Measurements from ENCODE around the gene RNF214.
A peak's percentile ranks its signal among the peaks of the same experiment; 100 is the strongest.
"Not testable (repeated sequence)": the region's sequence is repeated elsewhere in the genome, so short reads cannot be mapped to it uniquely, and the experiment has no call there.

Gene RNF214

GRCh38 chr11:117232092-117232878, at the start of gene RNF214:
TSS of gene RNF214 (plus strand) at chr11:117232671. CDS start at chr11:117234273, 1,602 bp downstream.
- Histone ChIP-seq H3K27me3 (ENCODE audit: low read depth, low read length) (no peaks in the 10 kb centered on the region), H3K4me1 (ENCODE audit: control insufficient read depth in 1 of 2, insufficient read depth in 2 of 2, low read length in 2 of 2) (peaks cover 20 to 35% of the 10 kb centered on the region in 2 donors), H3K9me3 (ENCODE audit: control insufficient read depth in 1 of 2, low read length in 2 of 2) (no peaks in the 10 kb centered on the region), H3K27ac (ENCODE audit: low read length) (peak within 1 kb of the TSS; percentile 94), H3K36me3 (ENCODE audit: control insufficient read depth in 1 of 2, insufficient read depth in 2 of 2, low read length in 2 of 2) (peaks cover 25 to 31% of the 10 kb centered on the region in 2 donors), H3K4me3 (ENCODE audit: low read depth in 1 of 2, low read length in 2 of 2) (peak within 1 kb of the TSS; percentile 80 to 86)

- peaks cover 6 to 22% of the 10 kb centered on the region in 2 donors for H3K4me1 ChIP-seq (ENCODE audit: control insufficient read depth in 1 of 2, insufficient read depth in 2 of 2, low read length in 2 of 2)
- not testable (repeated sequence) for H3K4me3 ChIP-seq (ENCODE audit: low read depth in 1 of 2, low read length in 2 of 2); H3K27me3 ChIP-seq (ENCODE audit: low read depth, low read length); H3K9me3 ChIP-seq (ENCODE audit: control insufficient read depth in 1 of 2, low read length in 2 of 2); H3K27ac ChIP-seq (ENCODE audit: low read length)
- peaks cover 11 to 45% of the 10 kb centered on the region in 2 donors for H3K36me3 ChIP-seq (ENCODE audit: control insufficient read depth in 1 of 2, insufficient read depth in 2 of 2, low read length in 2 of 2)
Measured at GRCh38 chr11:117183178-117183577, 49.3 kb upstream of the RNF214 start.

- peaks cover 16 to 52% of the 10 kb centered on the region in 2 donors for H3K36me3 ChIP-seq (ENCODE audit: control insufficient read depth in 1 of 2, insufficient read depth in 2 of 2, low read length in 2 of 2)
- H3K9me3 ChIP-seq (ENCODE audit: control insufficient read depth in 1 of 2, low read length in 2 of 2), result no peaks in the 10 kb centered on the region
- no peaks in the 10 kb centered on the region for H3K27me3 ChIP-seq (ENCODE audit: low read depth, low read length)
- no peak overlapping the region for H3K4me3 ChIP-seq (ENCODE audit: low read depth in 1 of 2, low read length in 2 of 2)
- no peak overlapping the region for H3K27ac ChIP-seq (ENCODE audit: low read length)
- peaks cover 6 to 22% of the 10 kb centered on the region in 2 donors for H3K4me1 ChIP-seq (ENCODE audit: control insufficient read depth in 1 of 2, insufficient read depth in 2 of 2, low read length in 2 of 2)
Measured at GRCh38 chr11:117183724-117184349, 48.6 kb upstream of the RNF214 start.

GRCh38 chr11:117185736-117186430, 46.6 kb upstream of the RNF214 start:
- Histone ChIP-seq H3K9me3 (ENCODE audit: control insufficient read depth in 1 of 2, low read length in 2 of 2) (no peaks in the 10 kb centered on the region), H3K36me3 (ENCODE audit: control insufficient read depth in 1 of 2, insufficient read depth in 2 of 2, low read length in 2 of 2) (peaks cover 34 to 71% of the 10 kb centered on the region in 2 donors), H3K4me3 (ENCODE audit: low read depth in 1 of 2, low read length in 2 of 2) (no peak overlapping the region), H3K4me1 (ENCODE audit: control insufficient read depth in 1 of 2, insufficient read depth in 2 of 2, low read length in 2 of 2) (peaks cover 3 to 8% of the 10 kb centered on the region in 2 donors), H3K27ac (ENCODE audit: low read length) (no peak overlapping the region), H3K27me3 (ENCODE audit: low read depth, low read length) (no peaks in the 10 kb centered on the region)

- Histone ChIP-seq H3K4me1 (ENCODE audit: control insufficient read depth in 1 of 2, insufficient read depth in 2 of 2, low read length in 2 of 2) (peaks cover 0 to 3% of the 10 kb centered on the region in 2 donors), H3K36me3 (ENCODE audit: control insufficient read depth in 1 of 2, insufficient read depth in 2 of 2, low read length in 2 of 2) (peaks cover 34 to 72% of the 10 kb centered on the region in 2 donors), H3K9me3 (ENCODE audit: control insufficient read depth in 1 of 2, low read length in 2 of 2) (no peaks in the 10 kb centered on the region), H3K27ac (ENCODE audit: low read length) (no peak overlapping the region), H3K4me3 (ENCODE audit: low read depth in 1 of 2, low read length in 2 of 2) (no peak overlapping the region), H3K27me3 (ENCODE audit: low read depth, low read length) (no peaks in the 10 kb centered on the region)
Measured at GRCh38 chr11:117186431-117186761, 46.1 kb upstream of the RNF214 start.

GRCh38 chr11:117187007-117187406, 45.5 kb upstream of the RNF214 start:
- H3K4me1 ChIP-seq (ENCODE audit: control insufficient read depth in 1 of 2, insufficient read depth in 2 of 2, low read length in 2 of 2), result no peaks in the 10 kb centered on the region
- no peaks in the 10 kb centered on the region for H3K27me3 ChIP-seq (ENCODE audit: low read depth, low read length)
- H3K4me3 ChIP-seq (ENCODE audit: low read depth in 1 of 2, low read length in 2 of 2), result no peak overlapping the region
- H3K36me3 ChIP-seq (ENCODE audit: control insufficient read depth in 1 of 2, insufficient read depth in 2 of 2, low read length in 2 of 2), result peaks cover 34 to 77% of the 10 kb centered on the region in 2 donors
- no peak overlapping the region for H3K27ac ChIP-seq (ENCODE audit: low read length)
- no peaks in the 10 kb centered on the region for H3K9me3 ChIP-seq (ENCODE audit: control insufficient read depth in 1 of 2, low read length in 2 of 2)

- Histone ChIP-seq H3K4me1 (ENCODE audit: control insufficient read depth in 1 of 2, insufficient read depth in 2 of 2, low read length in 2 of 2) (no peaks in the 10 kb centered on the region), H3K36me3 (ENCODE audit: control insufficient read depth in 1 of 2, insufficient read depth in 2 of 2, low read length in 2 of 2) (peaks cover 33 to 77% of the 10 kb centered on the region in 2 donors), H3K27me3 (ENCODE audit: low read depth, low read length) (no peaks in the 10 kb centered on the region), H3K4me3 (ENCODE audit: low read depth in 1 of 2, low read length in 2 of 2) (no peak overlapping the region), H3K9me3 (ENCODE audit: control insufficient read depth in 1 of 2, low read length in 2 of 2) (no peaks in the 10 kb centered on the region), H3K27ac (ENCODE audit: low read length) (no peak overlapping the region)
Measured at GRCh38 chr11:117187428-117187798, 45.1 kb upstream of the RNF214 start.

GRCh38 chr11:117187799-117188481, 44.5 kb upstream of the RNF214 start:
- Histone ChIP-seq H3K9me3 (ENCODE audit: control insufficient read depth in 1 of 2, low read length in 2 of 2) (no peaks in the 10 kb centered on the region), H3K36me3 (ENCODE audit: control insufficient read depth in 1 of 2, insufficient read depth in 2 of 2, low read length in 2 of 2) (peaks cover 34 to 77% of the 10 kb centered on the region in 2 donors), H3K27ac (ENCODE audit: low read length) (no peak overlapping the region), H3K27me3 (ENCODE audit: low read depth, low read length) (no peaks in the 10 kb centered on the region), H3K4me3 (ENCODE audit: low read depth in 1 of 2, low read length in 2 of 2) (no peak overlapping the region), H3K4me1 (ENCODE audit: control insufficient read depth in 1 of 2, insufficient read depth in 2 of 2, low read length in 2 of 2) (no peaks in the 10 kb centered on the region)

GRCh38 chr11:117188620-117189081, 43.8 kb upstream of the RNF214 start:
- H3K4me1 ChIP-seq (ENCODE audit: control insufficient read depth in 1 of 2, insufficient read depth in 2 of 2, low read length in 2 of 2), result no peaks in the 10 kb centered on the region
- H3K4me3 ChIP-seq (ENCODE audit: low read depth in 1 of 2, low read length in 2 of 2), result no peak overlapping the region
- H3K27ac ChIP-seq (ENCODE audit: low read length), result no peak overlapping the region
- H3K27me3 ChIP-seq (ENCODE audit: low read depth, low read length), result no peaks in the 10 kb centered on the region
- peaks cover 39 to 81% of the 10 kb centered on the region in 2 donors for H3K36me3 ChIP-seq (ENCODE audit: control insufficient read depth in 1 of 2, insufficient read depth in 2 of 2, low read length in 2 of 2)
- no peaks in the 10 kb centered on the region for H3K9me3 ChIP-seq (ENCODE audit: control insufficient read depth in 1 of 2, low read length in 2 of 2)

GRCh38 chr11:117189191-117189940, 43.1 kb upstream of the RNF214 start:
- Histone ChIP-seq H3K36me3 (ENCODE audit: control insufficient read depth in 1 of 2, insufficient read depth in 2 of 2, low read length in 2 of 2) (peaks cover 39 to 76% of the 10 kb centered on the region in 2 donors), H3K27ac (ENCODE audit: low read length) (no peak overlapping the region), H3K4me1 (ENCODE audit: control insufficient read depth in 1 of 2, insufficient read depth in 2 of 2, low read length in 2 of 2) (no peaks in the 10 kb centered on the region), H3K4me3 (ENCODE audit: low read depth in 1 of 2, low read length in 2 of 2) (no peak overlapping the region), H3K27me3 (ENCODE audit: low read depth, low read length) (no peaks in the 10 kb centered on the region), H3K9me3 (ENCODE audit: control insufficient read depth in 1 of 2, low read length in 2 of 2) (no peaks in the 10 kb centered on the region)
